Measurements from ENCODE around the gene E2F6. TPM values are rescaled to one million over a fixed set of nuclear protein-coding genes. Genes with fewer than 3 reads are reported as not detected.

Gene E2F6
- total RNA-seq, 1 experiment from 2014 or later: 21.8 TPM

- Histone ChIP-seq H3K27ac (ENCODE audit: insufficient read length, low read depth, low read length) (no peak overlapping the region), H3T11ph (ENCODE audit: low read length) (no peak overlapping the region), H2BK15ac (ENCODE audit: low read depth, low read length) (no peak overlapping the region), H2AK5ac (ENCODE audit: insufficient read length, low read length) (no peak overlapping the region), H3K14ac (ENCODE audit: insufficient read depth, low read length) (no peak overlapping the region), H3K4me2 (ENCODE audit: insufficient read depth, insufficient read length, low read length) (no peak overlapping the region), H3K79me2 (ENCODE audit: insufficient read depth, low read length) (no peaks in the 10 kb centered on the region), H3K27me3 (ENCODE audit: insufficient read depth, low read length) (no peaks in the 10 kb centered on the region), H3K18ac (ENCODE audit: insufficient read length, low read depth, low read length) (no peak overlapping the region), H3K4ac (ENCODE audit: low read depth, low read length) (no peak overlapping the region), H2BK12ac (ENCODE audit: insufficient read length, low read depth, low read length) (no peak overlapping the region), H4K91ac (ENCODE audit: insufficient read length, low read depth, low read length) (no peak overlapping the region), H4K8ac (replicated peaks; ENCODE audit: insufficient read length, low read depth, low read length) (no peak overlapping the region), H2BK20ac (ENCODE audit: low read depth, low read length, poor library complexity, severe bottlenecking) (no peak overlapping the region), H3K4me1 (ENCODE audit: insufficient read depth, low read length) (no peaks in the 10 kb centered on the region; the same call in 1 of the 2 replicates), H3K23ac (ENCODE audit: insufficient read length, low read depth, low read length) (no peak overlapping the region), H2AFZ (ENCODE audit: low read length) (no peak overlapping the region), H3K56ac (ENCODE audit: insufficient read length, low read depth, low read length) (no peak overlapping the region), H2BK120ac (ENCODE audit: low read depth, low read length, poor library complexity, severe bottlenecking) (no peak overlapping the region), H4K5ac (ENCODE audit: insufficient read length, low read depth, low read length) (no peak overlapping the region), H2BK5ac (ENCODE audit: insufficient read length, low read length) (no peak overlapping the region), H4K20me1 (ENCODE audit: control insufficient read depth, insufficient read depth, insufficient read length) (no peaks in the 10 kb centered on the region), H3K79me1 (ENCODE audit: insufficient read depth, low read depth, low read length, poor library complexity, severe bottlenecking) (no peaks in the 10 kb centered on the region), H3K23me2 (ENCODE audit: insufficient read length, low read depth, low read length, poor library complexity, severe bottlenecking) (no peaks in the 10 kb centered on the region), H3K9me3 (ENCODE audit: control insufficient read depth, low read depth, low read length) (no peaks in the 10 kb centered on the region), H3K9ac (ENCODE audit: extremely low read depth, insufficient read length, low read length) (no peak overlapping the region)
- WGBS (ENCODE audit: extremely low coverage, insufficient read length, low lambda C conversion rate): no CpG with 5 or more reads among the region's 10 CpGs
- H3K4me1 Mint-ChIP-seq: peaks cover 0 to 3% of the 10 kb centered on the region in 2 experiments; a peak in 2 of 4 replicates
- peaks cover 22% of the 10 kb centered on the region for H3K27me3 Mint-ChIP-seq (ENCODE audit: low read depth)
- H3K4me3 Mint-ChIP-seq: no peak overlapping the region
- TF ChIP-seq CTCF (conservative IDR thresholded peaks at IDR 0.05): no peak
- H3K9me3 Mint-ChIP-seq: no peaks in the 10 kb centered on the region
- DNase-seq: no peak
- H3K27ac Mint-ChIP-seq: no peak overlapping the region
- no peaks in the 10 kb centered on the region for H3K36me3 Mint-ChIP-seq (ENCODE audit: insufficient read depth in 1 of 3, low read depth in 3 of 3)
Observed at GRCh38 chr2:11473659-11474433, 7.9 kb upstream of the E2F6 start.

All from H9 (cell line).